ENCODE data around the gene TOMM34. TPM values are rescaled to one million over a fixed set of nuclear protein-coding genes. Genes with fewer than 3 reads are reported as not detected.

TOMM34 gene
- total RNA-seq, 2 donors from 2014 or later: 40.1 to 44.8 TPM

GRCh38 chr20:44930517-44931168, 29.6 kb downstream of the TOMM34 start:
- no peaks in the 10 kb centered on the region for H3K4me1 Mint-ChIP-seq
- no peak for ATAC-seq (replicated peaks)
- H3K27me3 Mint-ChIP-seq: no peaks in the 10 kb centered on the region
- no peak overlapping the region for H3K4me3 Mint-ChIP-seq
- no peak overlapping the region for H3K27ac Mint-ChIP-seq
- no peaks in the 10 kb centered on the region for H3K9me3 Mint-ChIP-seq
- peaks cover 53% of the 10 kb centered on the region for H3K36me3 Mint-ChIP-seq (ENCODE audit: low read depth)

GRCh38 chr20:44928595-44928994, 31.6 kb downstream of the TOMM34 start:
- Mint-ChIP-seq H3K36me3 (ENCODE audit: low read depth) (peaks cover 51% of the 10 kb centered on the region), H3K27ac (no peak overlapping the region), H3K27me3 (no peaks in the 10 kb centered on the region), H3K4me1 (no peaks in the 10 kb centered on the region), H3K9me3 (no peaks in the 10 kb centered on the region), H3K4me3 (no peak overlapping the region)
- no peak for ATAC-seq (replicated peaks)

- H3K27ac Mint-ChIP-seq: no peak overlapping the region
- H3K36me3 Mint-ChIP-seq (ENCODE audit: low read depth): peaks cover 52% of the 10 kb centered on the region
- ATAC-seq (replicated peaks): no peak
- H3K9me3 Mint-ChIP-seq: no peaks in the 10 kb centered on the region
- H3K27me3 Mint-ChIP-seq: no peaks in the 10 kb centered on the region
- H3K4me1 Mint-ChIP-seq: no peaks in the 10 kb centered on the region
- no peak overlapping the region for H3K4me3 Mint-ChIP-seq
These were observed 35.7 kb downstream of the TOMM34 start for GRCh38 chr20:44924541-44924940.

GRCh38 chr20:44921447-44921846, 38.8 kb downstream of the TOMM34 start:
- Mint-ChIP-seq H3K36me3 (ENCODE audit: low read depth) (peaks cover 71% of the 10 kb centered on the region), H3K27me3 (no peaks in the 10 kb centered on the region), H3K4me1 (no peaks in the 10 kb centered on the region), H3K27ac (no peak overlapping the region), H3K9me3 (no peaks in the 10 kb centered on the region), H3K4me3 (no peak overlapping the region)
- no peak for ATAC-seq (replicated peaks)

- Mint-ChIP-seq H3K4me1 (no peaks in the 10 kb centered on the region), H3K27me3 (no peaks in the 10 kb centered on the region), H3K4me3 (no peak overlapping the region), H3K9me3 (no peaks in the 10 kb centered on the region), H3K36me3 (ENCODE audit: low read depth) (peaks cover 79% of the 10 kb centered on the region), H3K27ac (no peak overlapping the region)
- ATAC-seq (replicated peaks): no peak
These were observed 41.4 kb downstream of the TOMM34 start for GRCh38 chr20:44918761-44919160.

GRCh38 chr20:44918342-44918741, 41.9 kb downstream of the TOMM34 start:
- H3K4me1 Mint-ChIP-seq: no peaks in the 10 kb centered on the region
- H3K27me3 Mint-ChIP-seq: no peaks in the 10 kb centered on the region
- no peak overlapping the region for H3K27ac Mint-ChIP-seq
- ATAC-seq (replicated peaks): no peak
- H3K36me3 Mint-ChIP-seq (ENCODE audit: low read depth): peaks cover 79% of the 10 kb centered on the region
- H3K4me3 Mint-ChIP-seq: no peak overlapping the region
- no peaks in the 10 kb centered on the region for H3K9me3 Mint-ChIP-seq

- H3K27ac Mint-ChIP-seq: no peak overlapping the region
- no peaks in the 10 kb centered on the region for H3K27me3 Mint-ChIP-seq
- peaks cover 79% of the 10 kb centered on the region for H3K36me3 Mint-ChIP-seq (ENCODE audit: low read depth)
- H3K9me3 Mint-ChIP-seq: no peaks in the 10 kb centered on the region
- ATAC-seq (replicated peaks): no peak
- H3K4me1 Mint-ChIP-seq: peaks cover 3% of the 10 kb centered on the region
- H3K4me3 Mint-ChIP-seq: no peak overlapping the region
These were observed 42.8 kb downstream of the TOMM34 start for GRCh38 chr20:44917399-44917798.

- Mint-ChIP-seq H3K4me1 (peaks cover 3% of the 10 kb centered on the region), H3K27ac (no peak overlapping the region), H3K27me3 (no peaks in the 10 kb centered on the region), H3K36me3 (ENCODE audit: low read depth) (peaks cover 73% of the 10 kb centered on the region), H3K9me3 (no peaks in the 10 kb centered on the region), H3K4me3 (no peak overlapping the region)
- ATAC-seq (replicated peaks): no peak
These were observed 43.6 kb downstream of the TOMM34 start for GRCh38 chr20:44916586-44916985.

- peak; percentile 71 for ATAC-seq (replicated peaks)
- Mint-ChIP-seq H3K4me1 (peaks cover 3% of the 10 kb centered on the region), H3K9me3 (no peaks in the 10 kb centered on the region), H3K4me3 (peak overlapping the region; percentile 8), H3K27me3 (no peaks in the 10 kb centered on the region), H3K36me3 (ENCODE audit: low read depth) (peaks cover 63% of the 10 kb centered on the region), H3K27ac (peak overlapping the region; percentile 74)
These were observed 45.3 kb downstream of the TOMM34 start for GRCh38 chr20:44914924-44915323.

GRCh38 chr20:44912189-44912588, 48.0 kb downstream of the TOMM34 start:
- H3K27me3 Mint-ChIP-seq: no peaks in the 10 kb centered on the region
- H3K4me1 Mint-ChIP-seq: peaks cover 14% of the 10 kb centered on the region
- H3K27ac Mint-ChIP-seq: no peak overlapping the region
- no peak for ATAC-seq (replicated peaks)
- no peak overlapping the region for H3K4me3 Mint-ChIP-seq
- peaks cover 65% of the 10 kb centered on the region for H3K36me3 Mint-ChIP-seq (ENCODE audit: low read depth)
- H3K9me3 Mint-ChIP-seq: no peaks in the 10 kb centered on the region

- H3K9me3 Mint-ChIP-seq: no peaks in the 10 kb centered on the region
- H3K27ac Mint-ChIP-seq: no peak overlapping the region
- peaks cover 14% of the 10 kb centered on the region for H3K4me1 Mint-ChIP-seq
- H3K27me3 Mint-ChIP-seq: no peaks in the 10 kb centered on the region
- no peak for ATAC-seq (replicated peaks)
- peak overlapping the region; percentile 85 for H3K4me3 Mint-ChIP-seq
- H3K36me3 Mint-ChIP-seq (ENCODE audit: low read depth): peaks cover 65% of the 10 kb centered on the region
These were observed 48.8 kb downstream of the TOMM34 start for GRCh38 chr20:44911264-44911921.

- Mint-ChIP-seq H3K4me3 (peak overlapping the region; percentile 85), H3K9me3 (no peaks in the 10 kb centered on the region), H3K36me3 (ENCODE audit: low read depth) (peaks cover 65% of the 10 kb centered on the region), H3K4me1 (peaks cover 14% of the 10 kb centered on the region), H3K27ac (peak overlapping the region; percentile 82), H3K27me3 (no peaks in the 10 kb centered on the region)
- no peak for ATAC-seq (replicated peaks)
These were observed 49.4 kb downstream of the TOMM34 start for GRCh38 chr20:44910690-44911262.

- no peaks in the 10 kb centered on the region for H3K27me3 Mint-ChIP-seq
- H3K9me3 Mint-ChIP-seq: no peaks in the 10 kb centered on the region
- peaks cover 68% of the 10 kb centered on the region for H3K36me3 Mint-ChIP-seq (ENCODE audit: low read depth)
- peak within 1 kb of the TSS; percentile 85 for H3K4me3 Mint-ChIP-seq
- ATAC-seq (replicated peaks): peak; percentile 94
- peak within 1 kb of the TSS; percentile 82 for H3K27ac Mint-ChIP-seq
- peaks cover 14% of the 10 kb centered on the region for H3K4me1 Mint-ChIP-seq
These were observed 50.1 kb downstream of the TOMM34 start, which contains the start of gene PABPC1L for GRCh38 chr20:44909872-44910689. TSS of gene PABPC1L (plus strand) at chr20:44910060. CDS start at chr20:44910144, 84 bp downstream.
